Measurements from ENCODE around the gene PDZD4. TPM values are rescaled to one million over a fixed set of nuclear protein-coding genes. Genes with fewer than 3 reads are reported as not detected.

Gene PDZD4
- total and polyA plus RNA-seq, 2 of the 4 experiments (the other 2 are of a cell fraction): under 0.01 to 0.38 TPM

DNA sequence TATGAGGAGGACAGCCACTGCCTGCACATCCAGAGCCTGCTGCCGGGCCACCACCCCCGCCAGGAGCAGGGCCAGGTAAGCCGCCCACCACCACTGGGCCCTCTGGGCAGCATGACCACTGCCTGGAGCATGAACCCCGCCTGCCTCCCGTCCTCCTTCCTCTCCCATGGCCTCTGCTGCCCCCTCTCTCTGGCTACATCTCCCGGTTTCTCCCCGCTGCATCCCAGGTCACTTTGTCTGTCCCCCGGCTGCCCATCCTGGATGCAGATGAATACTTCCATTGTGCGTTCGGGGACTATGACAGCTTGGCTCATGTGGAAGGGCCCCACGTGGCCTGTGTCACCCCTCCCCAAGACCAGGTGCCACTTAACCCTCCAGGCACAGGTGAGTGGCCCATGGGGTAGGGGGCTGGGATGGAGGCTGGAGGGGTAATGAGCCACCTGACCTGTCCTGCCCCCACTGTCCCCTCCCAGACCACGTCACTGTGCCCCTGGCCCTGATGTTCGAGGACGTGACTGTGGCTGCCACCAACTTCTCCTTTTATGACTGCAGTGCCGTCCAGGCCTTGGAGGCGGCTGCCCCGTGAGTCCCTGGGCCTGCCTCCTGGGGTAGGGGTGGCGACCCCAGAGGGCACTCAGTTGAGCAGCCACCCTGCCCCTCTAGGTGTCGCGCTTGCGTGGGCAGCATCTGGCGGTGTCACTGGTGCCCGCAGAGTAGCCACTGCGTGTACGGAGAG is 60.3 kb downstream of the PDZD4 start:
- no peak overlapping the region for H3K23ac ChIP-seq (ENCODE audit: low read depth, low read length)
- no peak overlapping the region for H3K4me2 ChIP-seq (ENCODE audit: low read depth, low read length)
- H3K18ac ChIP-seq (ENCODE audit: low read depth, low read length): no peak overlapping the region
- H3K27me3 ChIP-seq (ENCODE audit: control insufficient read depth, insufficient read depth, low read length): no peaks in the 10 kb centered on the region
- BruUV-seq (replicated peaks): no TSS peak
- H3K9me3 ChIP-seq (ENCODE audit: control insufficient read depth, insufficient read depth, low read length): no peaks in the 10 kb centered on the region; the same call in 1 of the 2 replicates
- in situ Hi-C loops (cut with MboI; ENCODE audit: low sequenced_read_pairs) (loop anchor here (10.0 kb wide), 1 partner anchor 195 kb away; no protein-coding TSS in a partner anchor), intact Hi-C loops (cut with micrococcal nuclease) (no loop called here), dilution Hi-C loops (cut with HindIII; ENCODE audit: low sequenced_read_pairs, unreplicated experiment) (no loop called here)
- H2BK15ac ChIP-seq (ENCODE audit: low read depth, low read length): no peak overlapping the region
- no peak overlapping the region for H3K9ac ChIP-seq (ENCODE audit: low read depth, low read length)
- H3K27ac ChIP-seq (ENCODE audit: insufficient read depth, low read length): no peak overlapping the region
- no peak overlapping the region for H4K91ac ChIP-seq (ENCODE audit: insufficient read depth, low read depth, low read length)
- 92% methylated on average over 12 of the region's 25 CpGs; no CpG with 5 or more reads in 1 of the 2 experiments for WGBS, 2 experiments (ENCODE audit: extremely low coverage in 2 of 2, insufficient read length in 1 of 2)
- no peak overlapping the region for H4K5ac ChIP-seq (ENCODE audit: low read depth, low read length)
- DNase-seq (no peak), ATAC-seq (ENCODE audit: low read depth) (no peak)
- H2AFZ ChIP-seq (replicated peaks; ENCODE audit: low read length, poor library complexity): no peak overlapping the region
- no peak overlapping the region for H3K56ac ChIP-seq (ENCODE audit: extremely low read depth, insufficient read depth, low read length)
- H2BK20ac ChIP-seq (ENCODE audit: low read depth, low read length): no peak overlapping the region
- no peak overlapping the region for H2BK120ac ChIP-seq (ENCODE audit: low read depth, low read length)
- no peak for TF ChIP-seq FOS (IDR thresholded peaks at IDR 0.05; ENCODE audit: low read depth, low read length)
- TF ChIP-seq CEBPB (IDR thresholded peaks at IDR 0.05; ENCODE audit: low read depth, low read length): no peak
- TF ChIP-seq POLR2A (IDR thresholded peaks at IDR 0.05; ENCODE audit: low read depth, low read length): no peak
- no peak for TF ChIP-seq SMC3 (IDR thresholded peaks at IDR 0.05; ENCODE audit: low read depth, low read length)
- TF ChIP-seq MAFK (IDR thresholded peaks at IDR 0.05; ENCODE audit: low read depth, low read length): no peak
- TF ChIP-seq RCOR1 (IDR thresholded peaks at IDR 0.05; ENCODE audit: insufficient replicate concordance, low read length): no peak
- TF ChIP-seq, protein P1, sequence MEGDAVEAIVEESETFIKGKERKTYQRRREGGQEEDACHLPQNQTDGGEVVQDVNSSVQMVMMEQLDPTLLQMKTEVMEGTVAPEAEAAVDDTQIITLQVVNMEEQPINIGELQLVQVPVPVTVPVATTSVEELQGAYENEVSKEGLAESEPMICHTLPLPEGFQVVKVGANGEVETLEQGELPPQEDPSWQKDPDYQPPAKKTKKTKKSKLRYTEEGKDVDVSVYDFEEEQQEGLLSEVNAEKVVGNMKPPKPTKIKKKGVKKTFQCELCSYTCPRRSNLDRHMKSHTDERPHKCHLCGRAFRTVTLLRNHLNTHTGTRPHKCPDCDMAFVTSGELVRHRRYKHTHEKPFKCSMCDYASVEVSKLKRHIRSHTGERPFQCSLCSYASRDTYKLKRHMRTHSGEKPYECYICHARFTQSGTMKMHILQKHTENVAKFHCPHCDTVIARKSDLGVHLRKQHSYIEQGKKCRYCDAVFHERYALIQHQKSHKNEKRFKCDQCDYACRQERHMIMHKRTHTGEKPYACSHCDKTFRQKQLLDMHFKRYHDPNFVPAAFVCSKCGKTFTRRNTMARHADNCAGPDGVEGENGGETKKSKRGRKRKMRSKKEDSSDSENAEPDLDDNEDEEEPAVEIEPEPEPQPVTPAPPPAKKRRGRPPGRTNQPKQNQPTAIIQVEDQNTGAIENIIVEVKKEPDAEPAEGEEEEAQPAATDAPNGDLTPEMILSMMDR (conservative IDR thresholded peaks at IDR 0.05; ENCODE audit: low read depth, low read length): no peak
- no peak for TF ChIP-seq CHD1 (IDR thresholded peaks at IDR 0.05; ENCODE audit: low read depth, low read length)
- H3K9me1 ChIP-seq (ENCODE audit: insufficient read depth, low read length): no peaks in the 10 kb centered on the region
- no peak overlapping the region for H4K8ac ChIP-seq (ENCODE audit: low read depth in 2 of 2, low read length in 2 of 2)
- peaks cover 10% of the 10 kb centered on the region for H3K4me1 ChIP-seq (ENCODE audit: control insufficient read depth, insufficient read depth, low read length)
- no peak overlapping the region for H3K4me3 ChIP-seq (ENCODE audit: insufficient read depth, low read depth, low read length)
- POLR2A ChIA-PET (ENCODE audit: unreplicated experiment): no interaction called here
- H3K14ac ChIP-seq (replicated peaks; ENCODE audit: low read depth, low read length): no peak overlapping the region
- H4K20me1 ChIP-seq (ENCODE audit: insufficient read depth, low read length): no peaks in the 10 kb centered on the region
- H2AK9ac ChIP-seq (replicated peaks; ENCODE audit: low read depth, low read length, poor library complexity): no peak overlapping the region
- H3K79me1 ChIP-seq (ENCODE audit: low read depth in 1 of 2, low read length in 2 of 2): peaks cover 0 to 9% of the 10 kb centered on the region in 2 experiments; a peak in 2 of 4 replicates
- H2AK5ac ChIP-seq (ENCODE audit: low read depth, low read length): no peak overlapping the region
- H2BK5ac ChIP-seq (ENCODE audit: low read depth, low read length, poor library complexity, severe bottlenecking): no peak overlapping the region
- CTCF ChIA-PET: no interaction called here
- no peak overlapping the region for H3K4ac ChIP-seq (ENCODE audit: low read depth, low read length)
- peaks cover 2% of the 10 kb centered on the region; the same call in 1 of the 2 replicates for H3K36me3 ChIP-seq (ENCODE audit: control insufficient read depth, insufficient read depth, low read length)

Measured in IMR-90 (cell line).